Ovary (tissue), 3 donors: ENCODE results near the gene TTC16.

Experiments
- CTCF ChIP-seq, 3 donors: fragments of 450-650 bp in 2 of 3; fragments of 200-600 bp in 1 of 3; IDR thresholded peaks; one replicate each; pipeline versions ENCODE4 v1.5.1 to v1.8.0; 2016 to 2022; ENCODE audit warnings: antibody characterized with exemption in 3 of 3, mild to moderate bottlenecking in 1 of 3
- EP300 ChIP-seq: sonication (generic); formaldehyde crosslinking; IDR thresholded peaks from one replicate; pipeline ENCODE4 v1.6.1; 2017; ENCODE audit warnings: antibody characterized with exemption
- POLR2A ChIP-seq: fragments of 450-650 bp; IDR thresholded peaks from one replicate; pipeline ENCODE4 v1.6.1; 2017; ENCODE audit warnings: antibody characterized with exemption, mild to moderate bottlenecking, moderate library complexity
- donor health status: DM: no; HTN: no; CAD: no.

- no peak for TF ChIP-seq POLR2A
- TF ChIP-seq CTCF (IDR thresholded peaks at IDR 0.05), result no peak
- no peak for TF ChIP-seq EP300
Observed at GRCh38 chr9:127722055-127722745, 6.3 kb downstream of the TTC16 start.
